NAMALWA (cell line): ENCODE data around the gene PTPRG.
"Not testable (repeated sequence)": the region's sequence is repeated elsewhere in the genome, so short reads cannot be mapped to it uniquely, and the experiment has no call there.

Experiments
- DNase-seq: peaks from one replicate; pipeline ENCODE4 v3.0.0-alpha.2; 2015; ENCODE audit warnings: low spot score

The PTPRG gene

GRCh38 chr3:61803983-61804382 lies 242.6 kb downstream of the PTPRG start:
- DNase-seq, result no peak

- DNase-seq, result no peak
These were observed 243.4 kb downstream of the PTPRG start for GRCh38 chr3:61804782-61805181.

- no peak for DNase-seq
These were observed 244.2 kb downstream of the PTPRG start for GRCh38 chr3:61805510-61806080.

- DNase-seq, result no peak
These were observed 245.4 kb downstream of the PTPRG start for GRCh38 chr3:61806810-61807209.

GRCh38 chr3:61807865-61808276 lies 246.5 kb downstream of the PTPRG start:
- DNase-seq, result no peak

GRCh38 chr3:61808526-61808925 lies 247.2 kb downstream of the PTPRG start:
- DNase-seq, result no peak

GRCh38 chr3:61808999-61809398 lies 247.6 kb downstream of the PTPRG start:
- DNase-seq, result no peak

GRCh38 chr3:61809879-61810278 lies 248.5 kb downstream of the PTPRG start:
- no peak for DNase-seq

GRCh38 chr3:61810953-61811497 lies 249.7 kb downstream of the PTPRG start:
- no peak for DNase-seq

- no peak for DNase-seq
These were observed 250.3 kb downstream of the PTPRG start for GRCh38 chr3:61811652-61812051.

- no peak for DNase-seq
These were observed 250.7 kb downstream of the PTPRG start for GRCh38 chr3:61812085-61812484.

- no peak for DNase-seq
These were observed 251.1 kb downstream of the PTPRG start for GRCh38 chr3:61812517-61812916.

- no peak for DNase-seq
These were observed 252.3 kb downstream of the PTPRG start for GRCh38 chr3:61813636-61814035.

- DNase-seq, result no peak
These were observed 253.3 kb downstream of the PTPRG start for GRCh38 chr3:61814674-61815073.

- not testable (repeated sequence) for DNase-seq
These were observed 254.9 kb downstream of the PTPRG start for GRCh38 chr3:61816304-61816703.

- DNase-seq, result no peak
These were observed 258.5 kb downstream of the PTPRG start for GRCh38 chr3:61819861-61820260.

GRCh38 chr3:61820306-61820992 lies 259.1 kb downstream of the PTPRG start:
- DNase-seq, result no peak

GRCh38 chr3:61821823-61822251 lies 260.5 kb downstream of the PTPRG start:
- no peak for DNase-seq

- no peak for DNase-seq
These were observed 261.2 kb downstream of the PTPRG start for GRCh38 chr3:61822588-61822987.

- DNase-seq, result no peak
These were observed 263.3 kb downstream of the PTPRG start for GRCh38 chr3:61824553-61825135.

GRCh38 chr3:61826161-61826560 lies 264.8 kb downstream of the PTPRG start:
- no peak for DNase-seq

GRCh38 chr3:61828184-61828874 lies 267.0 kb downstream of the PTPRG start:
- no peak for DNase-seq
